WTC11 (cell line): ENCODE measurements around the gene TAF4.

ENCODE experiments used
- AFF4 ChIP-seq: sonication (generic); formaldehyde crosslinking; IDR thresholded peaks from 2 replicates; pipeline ENCODE4 v1.8.1; 2023; ENCODE audit warnings: mild to moderate bottlenecking, missing genetic modification reagents, borderline replicate concordance
- ATF2 ChIP-seq: sonication (generic); formaldehyde crosslinking; IDR thresholded peaks from 2 replicates; pipeline ENCODE4 v1.8.1; 2022; ENCODE audit warnings: low read depth, missing genetic modification reagents, borderline replicate concordance
- CREB1 ChIP-seq: sonication (generic); formaldehyde crosslinking; IDR thresholded peaks from 2 replicates; pipeline ENCODE4 v1.8.0; 2023; ENCODE audit warnings: mild to moderate bottlenecking, missing genetic modification reagents
- CTCF ChIP-seq: fragments of 200-600 bp; IDR thresholded peaks from 2 replicates; pipeline ENCODE4 v1.8.0; 2022; ENCODE audit warnings: antibody characterized with exemption
- ETV6 ChIP-seq: sonication (generic); formaldehyde crosslinking; IDR thresholded peaks from 2 replicates; pipeline ENCODE4 v1.8.1; 2022; ENCODE audit warnings: mild to moderate bottlenecking, missing genetic modification reagents
- FOXP4 ChIP-seq: sonication (generic); formaldehyde crosslinking; IDR thresholded peaks from 2 replicates; pipeline ENCODE4 v1.8.0; 2022; ENCODE audit warnings: mild to moderate bottlenecking, missing genetic modification reagents
- MAX ChIP-seq: sonication (generic); formaldehyde crosslinking; IDR thresholded peaks from 2 replicates; pipeline ENCODE4 v1.8.0; 2022; ENCODE audit warnings: mild to moderate bottlenecking, missing genetic modification reagents
- NFYB ChIP-seq: sonication (generic); formaldehyde crosslinking; conservative IDR thresholded peaks from 2 replicates; pipeline ENCODE4 v1.8.0; 2022; ENCODE audit warnings: low read depth, missing genetic modification reagents
- NR3C1 ChIP-seq: sonication (generic); formaldehyde crosslinking; conservative IDR thresholded peaks from 2 replicates; pipeline ENCODE4 v1.8.1; 2023; ENCODE audit warnings: low read depth, mild to moderate bottlenecking, missing genetic modification reagents
- TCF7 ChIP-seq: sonication (generic); formaldehyde crosslinking; IDR thresholded peaks from 2 replicates; pipeline ENCODE4 v1.8.0; 2022; ENCODE audit warnings: mild to moderate bottlenecking, low read depth, missing genetic modification reagents, moderate library complexity
- ZBTB21 ChIP-seq: sonication (generic); formaldehyde crosslinking; IDR thresholded peaks from 2 replicates; pipeline ENCODE4 v1.8.1; 2023; ENCODE audit warnings: mild to moderate bottlenecking, missing genetic modification reagents, borderline replicate concordance
- ZNF317 ChIP-seq: sonication (generic); formaldehyde crosslinking; IDR thresholded peaks from 2 replicates; pipeline ENCODE4 v1.8.1; 2023; ENCODE audit warnings: low read depth, mild to moderate bottlenecking, moderate library complexity, missing genetic modification reagents, borderline replicate concordance

DNA sequence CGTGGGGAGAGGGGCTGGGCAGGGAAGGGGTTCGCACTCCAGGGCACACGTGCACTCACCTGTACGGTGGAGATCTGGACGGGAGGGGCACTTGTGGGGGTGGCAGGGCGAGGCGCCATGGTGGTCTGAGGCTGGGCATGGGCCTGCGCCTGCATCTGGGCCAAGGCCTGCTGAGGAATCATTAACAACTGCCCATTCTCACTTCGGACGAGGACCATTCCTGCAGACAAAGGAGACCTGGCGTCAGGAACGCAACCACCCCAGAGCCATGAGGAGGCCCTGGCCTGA lies 51.2 kb downstream of the TAF4 start:
- TF ChIP-seq CTCF (no peak), TCF7 (CRISPR knock-in tag) (no peak), ZBTB21 (CRISPR knock-in tag) (no peak), ZNF317 (CRISPR knock-in tag) (no peak), CREB1 (CRISPR knock-in tag) (no peak), AFF4 (CRISPR knock-in tag) (no peak), ATF2 (CRISPR knock-in tag) (no peak), FOXP4 (CRISPR knock-in tag) (no peak), NFYB (CRISPR knock-in tag) (no peak), ETV6 (no peak), MAX (CRISPR knock-in tag) (no peak), NR3C1 (no peak)
